Measurements from ENCODE around the gene EVL.

Gene EVL

GRCh38 chr14:100025111-100025510, 40.1 kb upstream of the EVL start:
- TF ChIP-seq, protein P1, sequence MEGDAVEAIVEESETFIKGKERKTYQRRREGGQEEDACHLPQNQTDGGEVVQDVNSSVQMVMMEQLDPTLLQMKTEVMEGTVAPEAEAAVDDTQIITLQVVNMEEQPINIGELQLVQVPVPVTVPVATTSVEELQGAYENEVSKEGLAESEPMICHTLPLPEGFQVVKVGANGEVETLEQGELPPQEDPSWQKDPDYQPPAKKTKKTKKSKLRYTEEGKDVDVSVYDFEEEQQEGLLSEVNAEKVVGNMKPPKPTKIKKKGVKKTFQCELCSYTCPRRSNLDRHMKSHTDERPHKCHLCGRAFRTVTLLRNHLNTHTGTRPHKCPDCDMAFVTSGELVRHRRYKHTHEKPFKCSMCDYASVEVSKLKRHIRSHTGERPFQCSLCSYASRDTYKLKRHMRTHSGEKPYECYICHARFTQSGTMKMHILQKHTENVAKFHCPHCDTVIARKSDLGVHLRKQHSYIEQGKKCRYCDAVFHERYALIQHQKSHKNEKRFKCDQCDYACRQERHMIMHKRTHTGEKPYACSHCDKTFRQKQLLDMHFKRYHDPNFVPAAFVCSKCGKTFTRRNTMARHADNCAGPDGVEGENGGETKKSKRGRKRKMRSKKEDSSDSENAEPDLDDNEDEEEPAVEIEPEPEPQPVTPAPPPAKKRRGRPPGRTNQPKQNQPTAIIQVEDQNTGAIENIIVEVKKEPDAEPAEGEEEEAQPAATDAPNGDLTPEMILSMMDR (conservative IDR thresholded peaks at IDR 0.05) = peak; percentile 75
- H3K27ac ChIP-seq = peak overlapping the region; percentile 63

DNA sequence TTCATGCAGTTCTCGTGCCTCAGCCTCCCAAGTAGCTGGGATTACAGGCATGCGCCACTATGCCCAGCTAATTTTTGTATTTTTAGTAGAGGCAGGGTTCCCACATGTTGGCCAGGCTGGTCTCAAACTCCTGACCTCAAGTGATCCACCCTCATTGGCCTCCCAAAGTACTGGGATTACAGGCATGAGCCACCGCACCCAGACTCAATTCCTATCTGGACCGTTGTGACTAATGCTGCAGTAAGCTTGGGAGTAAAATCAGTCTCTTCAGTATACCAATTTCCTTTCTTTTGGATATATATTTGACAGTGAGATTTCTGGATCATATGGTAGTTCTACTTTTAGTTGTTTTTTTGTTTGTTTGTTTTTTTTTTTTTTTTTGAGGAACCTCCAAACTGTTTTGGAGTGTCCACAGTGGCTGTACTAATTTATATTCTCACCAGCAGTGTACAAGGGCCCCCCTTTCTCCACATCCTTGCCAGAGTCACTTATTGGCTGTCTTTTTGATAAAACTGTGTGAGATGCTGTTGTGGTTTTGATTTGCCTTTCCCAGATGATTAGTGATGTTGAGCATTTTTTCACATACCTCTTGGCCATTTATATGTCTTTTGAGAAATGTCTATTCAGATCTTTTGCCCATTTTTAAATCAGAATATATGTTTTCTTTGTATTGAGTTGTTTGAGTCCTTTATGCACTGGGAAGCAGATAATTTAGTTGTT, 37.3 kb upstream of the EVL start:
- peak overlapping the region; percentile 70 for H3K27ac ChIP-seq
- TF ChIP-seq, protein P1 (conservative IDR thresholded peaks at IDR 0.05) = no peak

GRCh38 chr14:100028990-100029677, 36.1 kb upstream of the EVL start:
- H3K27ac ChIP-seq = peak overlapping the region; percentile 70
- TF ChIP-seq, protein P1 (conservative IDR thresholded peaks at IDR 0.05) = no peak

GRCh38 chr14:100030006-100030405, 35.2 kb upstream of the EVL start:
- peak overlapping the region; percentile 70 for H3K27ac ChIP-seq

DNA sequence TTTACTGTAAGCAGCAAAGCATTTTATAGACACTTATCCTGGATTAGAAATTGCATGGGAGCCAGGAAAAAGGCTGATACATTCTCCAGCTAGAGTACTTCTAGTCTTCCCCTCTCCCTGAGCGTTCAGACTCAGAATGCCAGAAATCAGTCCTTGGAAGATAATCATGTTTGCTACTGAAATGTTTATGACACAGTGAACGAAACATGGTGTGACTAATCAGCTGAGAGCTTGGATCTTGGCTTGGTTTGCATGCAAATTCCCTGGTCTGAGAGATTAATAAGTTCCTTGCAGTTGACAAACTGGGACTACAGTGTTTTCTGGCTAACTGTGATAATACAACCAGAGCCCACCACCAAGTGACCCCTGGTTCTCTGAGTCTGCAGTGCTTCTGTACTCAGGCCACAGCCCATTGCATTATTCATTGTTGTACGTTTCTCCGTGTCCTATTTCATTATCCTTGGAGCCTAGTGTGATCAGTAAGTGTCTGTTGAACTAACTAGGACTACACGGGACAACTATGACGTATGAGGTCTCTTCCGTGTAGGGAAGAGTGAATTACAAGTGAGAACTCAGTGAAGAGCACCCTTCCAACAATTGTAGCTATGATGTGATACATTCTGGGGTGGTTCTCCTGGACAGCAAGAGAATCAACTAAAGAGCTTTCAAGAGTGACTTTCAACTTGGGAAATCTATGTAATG, 34.6 kb upstream of the EVL start:
- peak overlapping the region; percentile 70 for H3K27ac ChIP-seq
- TF ChIP-seq, protein P1 (conservative IDR thresholded peaks at IDR 0.05) = no peak

GRCh38 chr14:100031506-100032281, 33.5 kb upstream of the EVL start:
- TF ChIP-seq, protein P1 (conservative IDR thresholded peaks at IDR 0.05) = no peak
- peak overlapping the region; percentile 70 for H3K27ac ChIP-seq

DNA sequence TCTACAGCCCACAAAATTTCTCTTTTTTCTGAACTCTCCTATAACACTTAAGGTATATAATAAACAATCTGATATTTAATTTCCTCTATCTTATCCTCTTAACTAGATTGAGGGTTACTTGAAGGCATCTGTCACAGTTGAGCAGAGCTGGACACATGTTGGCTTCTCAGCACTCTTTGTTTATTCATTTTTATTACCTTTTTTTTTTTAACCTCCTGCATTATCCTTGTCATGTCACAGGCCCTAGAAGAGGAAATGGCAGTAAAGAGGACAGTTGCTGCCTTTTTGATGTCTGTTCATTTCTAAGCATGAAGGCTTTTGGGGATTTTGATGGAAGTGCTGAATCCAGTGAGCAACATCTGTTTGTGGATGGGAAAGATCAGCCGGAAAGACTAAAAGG, 32.5 kb upstream of the EVL start:
- TF ChIP-seq, protein P1 (conservative IDR thresholded peaks at IDR 0.05) = no peak
- peak overlapping the region; percentile 70 for H3K27ac ChIP-seq

Measured in VCaP (cell line).